K562 (cell line): ENCODE measurements around the gene KIAA0513. TPM values are rescaled to one million over a fixed set of nuclear protein-coding genes. Genes with fewer than 3 reads are reported as not detected.

Experiments used
- DPF2 ChIP-seq: fragments of 450-650 bp; IDR thresholded peaks from 2 replicates; pipeline ENCODE4 v1.6.1; 2016
- ILK ChIP-seq: fragments of 450-650 bp; IDR thresholded peaks from 2 replicates; pipeline ENCODE4 v1.6.1; 2016; ENCODE audit warnings: missing genetic modification characterization, low read depth, mild to moderate bottlenecking, missing compliant biosample characterization, moderate library complexity, borderline replicate concordance
- IRF1 ChIP-seq: sonication (generic); formaldehyde crosslinking; IDR thresholded peaks from 2 replicates; pipeline ENCODE4 v1.8.0; 2022; ENCODE audit warnings: missing genetic modification reagents, mild to moderate bottlenecking, borderline replicate concordance
- KDM1A ChIP-seq, 2 experiments: fragments of 450-650 bp; IDR thresholded peaks; 2 replicates each; pipeline ENCODE4 v1.6.1; 2016; ENCODE audit warnings: mild to moderate bottlenecking in 2 of 2
- KHSRP ChIP-seq: fragments of 450-650 bp; IDR thresholded peaks from 2 replicates; pipeline ENCODE4 v1.6.1; 2017
- MYC ChIP-seq, 2 experiments: fragments of 250-450 bp in 1 of 2; sonication (Bioruptor Pico) in 1 of 2; IDR thresholded peaks; 2 replicates each; pipeline versions ENCODE4 v1.5.1 to v1.6.1; 2012 to 2021; ENCODE audit warnings: low read depth in 2 of 2, borderline replicate concordance in 1 of 2, improper control_type of control experiment in 1 of 2, low read length in 1 of 2, mild to moderate bottlenecking in 1 of 2, moderate library complexity in 1 of 2
- NR0B1 ChIP-seq: fragments of 450-650 bp; IDR thresholded peaks from one replicate; pipeline ENCODE4 v1.6.1; 2018; ENCODE audit warnings: mild to moderate bottlenecking, moderate library complexity; ENCODE audit not compliant: partially characterized antibody
- PCBP1 ChIP-seq: fragments of 200-400 bp; formaldehyde crosslinking; IDR thresholded peaks from 2 replicates; pipeline ENCODE4 v1.6.1; 2018; ENCODE audit warnings: mild to moderate bottlenecking, low read depth, low read length; ENCODE audit not compliant: poor library complexity, severe bottlenecking
- RAD51 ChIP-seq: fragments of 450-650 bp; IDR thresholded peaks from 2 replicates; pipeline ENCODE4 v1.7.1; 2016; ENCODE audit warnings: low read depth, mild to moderate bottlenecking, borderline replicate concordance
- STAT5B ChIP-seq: fragments of 250-450 bp; sonication (Bioruptor Pico); IDR thresholded peaks from 2 replicates; pipeline ENCODE4 v1.8.0; 2021; ENCODE audit warnings: mild to moderate bottlenecking, inconsistent platforms
- TAF7 ChIP-seq: fragments of 450-650 bp; IDR thresholded peaks from 2 replicates; pipeline ENCODE4 v1.6.1; 2016; ENCODE audit warnings: missing genetic modification characterization, missing compliant biosample characterization
- TFAP4 ChIP-seq: sonication (generic); formaldehyde crosslinking; IDR thresholded peaks from 2 replicates; pipeline ENCODE4 v1.8.0; 2022; ENCODE audit warnings: missing genetic modification reagents, mild to moderate bottlenecking, moderate library complexity, borderline replicate concordance
- ZFP30 ChIP-seq: fragments of 250-450 bp; sonication (Bioruptor Pico); IDR thresholded peaks from 2 replicates; pipeline ENCODE4 v1.8.0; 2022; ENCODE audit warnings: moderate library complexity, mild to moderate bottlenecking, inconsistent platforms, borderline replicate concordance
- ZNF133 ChIP-seq: fragments of 250-450 bp; sonication (Bioruptor Pico); IDR thresholded peaks from 2 replicates; pipeline ENCODE4 v1.4.0; 2020; ENCODE audit warnings: mild to moderate bottlenecking
- ZNF239 ChIP-seq: fragments of 250-450 bp; sonication (Bioruptor Pico); IDR thresholded peaks from 2 replicates; pipeline ENCODE4 v1.4.0; 2020; ENCODE audit warnings: mild to moderate bottlenecking
- ZNF277 ChIP-seq: fragments of 250-450 bp; sonication (Bioruptor Pico); IDR thresholded peaks from 2 replicates; pipeline ENCODE4 v1.8.0; 2022; ENCODE audit warnings: inconsistent platforms, mild to moderate bottlenecking, moderate library complexity, borderline replicate concordance
- ZNF778 ChIP-seq: fragments of 450-650 bp; formaldehyde crosslinking; IDR thresholded peaks from 2 replicates; pipeline ENCODE4 v1.4.0; 2020; ENCODE audit warnings: mild to moderate bottlenecking, moderate library complexity
- polyA plus RNA-seq, 8 experiments: library from polyadenylated mRNA; depleted of rRNA in 4 of 8; stranded (reverse) in 5 of 8; unstranded in 3 of 8; fragments of >200 nt; fragmentation: Nextera tagmentation in 2 of 8; fragmentation: Illumina TruSeq in 1 of 8; extraction: Ambion mirVana in 2 of 8; extraction: Trizol in 1 of 8; gene quantifications; 2 replicates each; pipeline versions ENCODE4 v1.2.1 to v1.2.3, GENCODE V29; 2011 to 2014; ENCODE audit warnings: inconsistent platforms in 1 of 8, missing spikeins in 1 of 8
- total RNA-seq, 7 experiments: library from RNA; depleted of rRNA in 6 of 7; stranded (reverse); fragments of >200 nt in 6 of 7; fragmentation: Illumina TruSeq in 2 of 7; extraction: Trizol in 2 of 7; gene quantifications; 2 replicates each; pipeline versions ENCODE4 v1.2.1 to v1.2.3, GENCODE V29; 2011 to 2021; ENCODE audit warnings: low replicate concordance in 1 of 7

KIAA0513 gene
- total and polyA plus RNA-seq, 9 of the 15 experiments (the other 6 are each of a cell fraction or from before 2014, with no cell fraction given): 0.18 to 13.7 (median 10.2) TPM

GRCh38 chr16:85027349-85027957, at the start of gene KIAA0513 (continued):
- no peak for TF ChIP-seq NR0B1
- peak; percentile 99 for TF ChIP-seq RAD51
- TF ChIP-seq PCBP1: peak; percentile 55
- no peak for TF ChIP-seq TAF7
- TF ChIP-seq ILK (tag): no peak
- TF ChIP-seq ZNF133 (CRISPR knock-in tag): no peak
- TF ChIP-seq KHSRP: no peak
- peak; percentile 78 for TF ChIP-seq MYC (IDR thresholded peaks at IDR 0.05; ENCODE audit: low read depth, low read length)
- TF ChIP-seq MYC (CRISPR knock-in tag; IDR thresholded peaks at IDR 0.05; ENCODE audit: borderline replicate concordance, low read depth): no peak
- TF ChIP-seq DPF2: peak; percentile 70
- no peak for TF ChIP-seq ZFP30 (CRISPR knock-in tag)
- TF ChIP-seq ZNF239 (CRISPR knock-in tag): no peak; the same call in 1 of the 2 replicates
- peak; percentile 49; the same call in 1 of the 2 replicates for TF ChIP-seq TFAP4
- no peak for TF ChIP-seq STAT5B (CRISPR knock-in tag)
- no peak for TF ChIP-seq KDM1A (IDR thresholded peaks at IDR 0.05)
- TF ChIP-seq IRF1 (CRISPR knock-in tag): no peak
- TF ChIP-seq ZNF778 (CRISPR knock-in tag): no peak
- no peak for TF ChIP-seq ZNF277
